DND-41 (cell line): ENCODE data around the gene STEAP1B.
"Not testable (repeated sequence)": the region's sequence is repeated elsewhere in the genome, so short reads cannot be mapped to it uniquely, and the experiment has no call there.

Experiments
- CTCF ChIP-seq: IDR thresholded peaks from 2 replicates; pipeline ENCODE4 v1.5.1; 2012; ENCODE audit warnings: borderline replicate concordance, low read length, moderate library complexity, mild to moderate bottlenecking; ENCODE audit not compliant: poor library complexity, severe bottlenecking; ENCODE audit errors: extremely low read depth
- EZH2 ChIP-seq: IDR thresholded peaks from 3 replicates; pipeline ENCODE4 v1.6.1; 2012; ENCODE audit warnings: borderline replicate concordance, low read depth, mild to moderate bottlenecking, moderate library complexity, low read length, inconsistent platforms; ENCODE audit not compliant: severe bottlenecking

- TF ChIP-seq CTCF, EZH2: not testable (repeated sequence)
Observed at GRCh38 chr7:22519560-22519959, 19.6 kb upstream of the STEAP1B start.
